ENCODE results near the gene PPP2R1B. TPM values are rescaled to one million over a fixed set of nuclear protein-coding genes. Genes with fewer than 3 reads are reported as not detected.
A peak's percentile ranks its signal among the peaks of the same experiment; 100 is the strongest.

PPP2R1B gene
- total and polyA plus RNA-seq, 2 donors (not counting 3 experiments of a cell fraction or from before 2014, with no cell fraction given) = 18.0 to 50.8 TPM

- Histone ChIP-seq H3K79me2 (ENCODE audit: control insufficient read depth, insufficient read depth, low read length) (no peaks in the 10 kb centered on the region), H3K27ac (ENCODE audit: insufficient read depth, low read depth, low read length) (no peak overlapping the region), H2AFZ (ENCODE audit: low read depth, low read length) (no peak overlapping the region), H3K9me3 (replicated peaks; ENCODE audit: control insufficient read depth, insufficient read depth, low read length) (no peaks in the 10 kb centered on the region), H4K20me1 (replicated peaks; ENCODE audit: control insufficient read depth, extremely low read depth, insufficient read depth, low read length) (no peaks in the 10 kb centered on the region), H3K9ac (replicated peaks; ENCODE audit: extremely low read depth, insufficient read depth, low read length) (no peak overlapping the region), H3K4me3 (replicated peaks in 1 of 3; ENCODE audit: insufficient read depth in 1 of 3, low read depth in 1 of 3, low read length in 3 of 3) (no peak overlapping the region), H3K9me1 (replicated peaks; ENCODE audit: control insufficient read depth, extremely low read depth, insufficient read depth, low read length) (no peaks in the 10 kb centered on the region), H3K4me1 (ENCODE audit: control insufficient read depth, extremely low read depth, insufficient read depth, low read length) (no peaks in the 10 kb centered on the region), H3K36me3 (ENCODE audit: control insufficient read depth in 2 of 2, extremely low read depth in 1 of 2, insufficient read depth in 2 of 2, low read length in 2 of 2) (no peaks in the 10 kb centered on the region), H3K4me2 (ENCODE audit: insufficient read depth, low read length) (no peak overlapping the region), H3K27me3 (ENCODE audit: control insufficient read depth in 2 of 2, insufficient read depth in 2 of 2, low read length in 2 of 2) (no peaks in the 10 kb centered on the region)
- intact Hi-C loops (cut with micrococcal nuclease) (no loop called here), dilution Hi-C loops (cut with MboI; ENCODE audit: extremely low pct_ligation_motif_present, low sequenced_read_pairs) (no loop called here)
- ChIA-PET CTCF (interaction anchor here (0.6 to 4.2 kb wide), 6 partner anchors 9 to 189 kb away, joined by 3 to 82 read pairs (median 43); partner anchors contain the start of genes PPP2R1B and SIK2), POLR2A (no interaction called here)
- DNase-seq (ENCODE audit: low read depth, low spot score) = peak; percentile 60
- no peak for TF ChIP-seq MAX (IDR thresholded peaks at IDR 0.05; ENCODE audit: insufficient read depth, insufficient read length)
- TF ChIP-seq JUN (IDR thresholded peaks at IDR 0.05; ENCODE audit: borderline replicate concordance, insufficient read depth, insufficient read length, low read depth) = no peak
- no peak for TF ChIP-seq POLR2AphosphoS5 (IDR thresholded peaks at IDR 0.05; ENCODE audit: insufficient read depth, low read depth, low read length)
- TF ChIP-seq EZH2 (IDR thresholded peaks at IDR 0.05; ENCODE audit: borderline replicate concordance, low read depth, low read length, severe bottlenecking) = no peak
- no peak for TF ChIP-seq CTCF (IDR thresholded peaks at IDR 0.05; ENCODE audit: extremely low read depth in 1 of 2, insufficient read depth in 1 of 2, low read depth in 1 of 2, low read length in 2 of 2)
- TF ChIP-seq POLR2A (IDR thresholded peaks at IDR 0.05; ENCODE audit: low read depth, low read length) = no peak
- TF ChIP-seq MYC (IDR thresholded peaks at IDR 0.05; ENCODE audit: low read depth, low read length) = no peak
- no peak for TF ChIP-seq GATA2 (IDR thresholded peaks at IDR 0.05; ENCODE audit: insufficient read depth, insufficient read length, low read depth, low read length)
- TF ChIP-seq FOS (IDR thresholded peaks at IDR 0.05; ENCODE audit: borderline replicate concordance, insufficient read depth, low read length) = no peak
- FAIRE-seq = no peak
- no TSS peak for BruUV-seq (replicated peaks)
Measured at GRCh38 chr11:111774955-111775710, 8.9 kb upstream of the PPP2R1B start.
